Natural killer cell treated with Interleukin-12 subunit alpha and Interleukin-12 subunit beta and Interleukin-15 and Interleukin-18, amount 100 ng/mL, for 72 hours (primary cell): ENCODE data around the gene F11. TPM values are rescaled to one million over a fixed set of nuclear protein-coding genes. Genes with fewer than 3 reads are reported as not detected.

Experiments
- total RNA-seq, 2 donors: library from RNA; stranded (reverse); gene quantifications; one replicate each; pipeline ENCODE4 v1.2.3, GENCODE V29; 2022

F11 gene
- total RNA-seq, 2 donors from 2014 or later: not detected

Other genes starting within 250 kb of the F11 start
- 1 to 10 TPM; 1.2 to 1.8 TPM for gene TLR3, start 197.0 kb upstream of the F11 start, total RNA-seq
- not detected for gene FAM149A, start 161.5 kb upstream of the F11 start, total RNA-seq
- gene CYP4V2, start 74.6 kb upstream of the F11 start, total RNA-seq: 10 to 100 TPM; 11.7 to 15.2 TPM
- under 1 TPM; 0.78 to 0.81 TPM for gene KLKB1, start 38.7 kb upstream of the F11 start, total RNA-seq